Prostate gland (tissue), 2 donors: ENCODE measurements around the gene CELSR3.
A peak's percentile ranks its signal among the peaks of the same experiment; 100 is the strongest.

ENCODE experiments used
- CTCF ChIP-seq, 4 experiments: fragments of 200-600 bp in 2 of 4; fragments of 450-650 bp in 2 of 4; sonication (generic) in 2 of 4; IDR thresholded peaks; 1 replicate in 3 of 4; 2 replicates in 1 of 4; pipeline ENCODE4 v1.5.1; 2016 to 2019; ENCODE audit warnings: antibody characterized with exemption in 4 of 4, mild to moderate bottlenecking in 2 of 4, moderate library complexity in 2 of 4
- POLR2AphosphoS5 ChIP-seq: sonication (generic); formaldehyde crosslinking; IDR thresholded peaks from one replicate; pipeline ENCODE4 v1.6.1; 2017; ENCODE audit warnings: antibody characterized with exemption

DNA sequence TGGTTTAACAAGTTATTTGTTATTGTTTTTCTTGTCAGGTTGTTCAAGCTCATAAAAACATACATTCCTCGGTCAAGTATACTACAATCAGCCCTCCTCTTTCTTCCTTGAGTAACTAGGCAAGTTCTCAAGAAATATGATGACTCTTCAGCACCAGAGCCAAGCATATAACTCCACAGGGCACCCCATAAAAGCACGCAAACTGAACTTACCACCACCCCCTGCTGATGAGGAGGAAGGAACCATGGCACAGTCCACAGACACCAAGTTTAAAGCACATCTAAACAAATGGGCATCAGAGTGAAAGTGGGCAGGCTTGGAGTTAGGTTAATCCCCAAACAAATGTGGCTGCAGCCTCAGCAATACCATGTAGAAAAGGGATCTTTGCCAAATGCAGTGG is 49.0 kb upstream of the CELSR3 start:
- TF ChIP-seq CTCF (IDR thresholded peaks at IDR 0.05), result no peak
- TF ChIP-seq POLR2AphosphoS5, result peak; percentile 62
